ENCODE measurements around the gene MIER1.

DNA sequence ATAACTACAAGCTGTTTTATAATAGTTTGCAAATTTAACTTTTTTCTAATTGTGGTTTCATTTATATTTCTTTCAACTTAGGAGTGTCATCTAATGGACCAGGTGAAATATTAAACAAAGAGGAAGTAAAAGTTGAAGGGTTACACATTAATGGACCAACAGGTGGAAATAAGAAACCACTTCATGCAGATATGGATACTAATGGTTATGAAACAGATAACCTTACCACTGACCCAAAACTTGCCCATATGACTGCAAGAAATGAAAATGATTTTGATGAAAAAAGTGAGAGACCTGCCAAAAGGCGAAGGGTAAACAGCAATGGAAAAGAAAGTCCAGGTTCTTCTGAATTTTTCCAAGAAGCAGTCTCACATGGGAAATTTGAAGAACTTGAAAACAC is 59.7 kb downstream of the MIER1 start:
- TF ChIP-seq, protein P1, sequence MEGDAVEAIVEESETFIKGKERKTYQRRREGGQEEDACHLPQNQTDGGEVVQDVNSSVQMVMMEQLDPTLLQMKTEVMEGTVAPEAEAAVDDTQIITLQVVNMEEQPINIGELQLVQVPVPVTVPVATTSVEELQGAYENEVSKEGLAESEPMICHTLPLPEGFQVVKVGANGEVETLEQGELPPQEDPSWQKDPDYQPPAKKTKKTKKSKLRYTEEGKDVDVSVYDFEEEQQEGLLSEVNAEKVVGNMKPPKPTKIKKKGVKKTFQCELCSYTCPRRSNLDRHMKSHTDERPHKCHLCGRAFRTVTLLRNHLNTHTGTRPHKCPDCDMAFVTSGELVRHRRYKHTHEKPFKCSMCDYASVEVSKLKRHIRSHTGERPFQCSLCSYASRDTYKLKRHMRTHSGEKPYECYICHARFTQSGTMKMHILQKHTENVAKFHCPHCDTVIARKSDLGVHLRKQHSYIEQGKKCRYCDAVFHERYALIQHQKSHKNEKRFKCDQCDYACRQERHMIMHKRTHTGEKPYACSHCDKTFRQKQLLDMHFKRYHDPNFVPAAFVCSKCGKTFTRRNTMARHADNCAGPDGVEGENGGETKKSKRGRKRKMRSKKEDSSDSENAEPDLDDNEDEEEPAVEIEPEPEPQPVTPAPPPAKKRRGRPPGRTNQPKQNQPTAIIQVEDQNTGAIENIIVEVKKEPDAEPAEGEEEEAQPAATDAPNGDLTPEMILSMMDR (IDR thresholded peaks at IDR 0.05), result no peak
- no peak for TF ChIP-seq EZH2 (IDR thresholded peaks at IDR 0.05; ENCODE audit: borderline replicate concordance, insufficient read depth, low read depth, low read length, poor library complexity, severe bottlenecking)

Data from B cell (primary cell).